IMR-90 (cell line): ENCODE measurements around the gene FAAP100. TPM values are rescaled to one million over a fixed set of nuclear protein-coding genes. Genes with fewer than 3 reads are reported as not detected.

Source experiments
- ATAC-seq: fragments of 200-7000 bp; cut with Tn5 transposase; 2 replicates; pipeline ENCODE4 v1.9.1; 2020; ENCODE audit warnings: low read depth, mild to moderate bottlenecking, moderate library complexity
- BruUV-seq: library from RNA; stranded (reverse); fragments of 400-500 nt; replicated peaks from 2 replicates; lab custom pipeline; 2021; lab: Mats Ljungman, UMichigan
- CTCF ChIA-PET: fragments of 300-600 bp; formaldehyde crosslinking; extraction: SDS; loops from one replicate; lab custom pipeline; 2021; ENCODE audit warnings: antibody characterized with exemption; lab: Yijun Ruan, JAX
- POLR2A ChIA-PET: fragments of 300-600 bp; sonication (Branson Sonifier 250); formaldehyde crosslinking; loops from one replicate; lab custom pipeline; 2022; ENCODE audit warnings: antibody characterized with exemption; ENCODE audit not compliant: unreplicated experiment; lab: Charles Lee
- DNase-seq: peaks from one replicate; pipeline ENCODE4 v3.0.0; 2013
- H2AFZ ChIP-seq: replicated peaks from 2 replicates; pipeline ENCODE3; 2013; ENCODE audit warnings: low read length, mild to moderate bottlenecking; ENCODE audit not compliant: poor library complexity
- H2AK5ac ChIP-seq: 2 replicates; pipeline ENCODE4 v1.6.1; 2013; ENCODE audit warnings: low read depth, low read length, inconsistent platforms
- H2AK9ac ChIP-seq: replicated peaks from 2 replicates; pipeline ENCODE3; 2013; ENCODE audit warnings: mild to moderate bottlenecking, low read depth, low read length, moderate library complexity; ENCODE audit not compliant: poor library complexity
- H2BK120ac ChIP-seq: 2 replicates; pipeline ENCODE4 v1.6.1; 2013; ENCODE audit warnings: low read depth, low read length, inconsistent platforms
- H2BK15ac ChIP-seq: 3 replicates; pipeline ENCODE4 v1.6.1; 2013; ENCODE audit warnings: low read depth, low read length, inconsistent platforms
- H2BK20ac ChIP-seq: 2 replicates; pipeline ENCODE4 v1.6.1; 2013; ENCODE audit warnings: low read depth, mild to moderate bottlenecking, inconsistent platforms, low read length, moderate library complexity
- H2BK5ac ChIP-seq: 2 replicates; pipeline ENCODE4 v1.6.1; 2013; ENCODE audit warnings: mild to moderate bottlenecking, low read depth, low read length, inconsistent platforms; ENCODE audit not compliant: poor library complexity, severe bottlenecking
- H3K14ac ChIP-seq: replicated peaks from 2 replicates; pipeline ENCODE4 v1.6.1; 2013; ENCODE audit warnings: low read depth, low read length, inconsistent platforms
- H3K18ac ChIP-seq: 2 replicates; pipeline ENCODE4 v1.6.1; 2013; ENCODE audit warnings: low read depth, low read length, control low read depth
- H3K23ac ChIP-seq: 2 replicates; pipeline ENCODE4 v1.6.1; 2013; ENCODE audit warnings: low read depth, low read length, inconsistent platforms
- H3K27ac ChIP-seq: 2 replicates; pipeline ENCODE4 v1.5.1; 2013; ENCODE audit warnings: mild to moderate bottlenecking, control low read depth, low read length; ENCODE audit not compliant: insufficient read depth
- H3K27me3 ChIP-seq: 2 replicates; pipeline ENCODE4 v1.6.1; 2013; ENCODE audit warnings: low read length; ENCODE audit not compliant: control insufficient read depth, insufficient read depth
- H3K36me3 ChIP-seq: 2 replicates; pipeline ENCODE4 v1.6.1; 2013; ENCODE audit warnings: low read length, mixed read lengths; ENCODE audit not compliant: control insufficient read depth, insufficient read depth
- H3K4ac ChIP-seq: 2 replicates; pipeline ENCODE4 v1.6.1; 2013; ENCODE audit warnings: low read depth, low read length, inconsistent platforms
- H3K4me1 ChIP-seq: 2 replicates; pipeline ENCODE4 v1.6.1; 2013; ENCODE audit warnings: low read length, mixed read lengths; ENCODE audit not compliant: control insufficient read depth, insufficient read depth
- H3K4me2 ChIP-seq: 2 replicates; pipeline ENCODE4 v1.6.1; 2013; ENCODE audit warnings: low read depth, mild to moderate bottlenecking, control low read depth, low read length, moderate library complexity
- H3K4me3 ChIP-seq: 2 replicates; pipeline ENCODE4 v1.5.1; 2013; ENCODE audit warnings: low read depth, mild to moderate bottlenecking, control low read depth, low read length, moderate library complexity; ENCODE audit not compliant: insufficient read depth
- H3K56ac ChIP-seq: 2 replicates; pipeline ENCODE4 v1.6.1; 2013; ENCODE audit warnings: low read length, inconsistent platforms; ENCODE audit not compliant: insufficient read depth; ENCODE audit errors: extremely low read depth
- H3K79me1 ChIP-seq, 2 experiments: 2 replicates each; pipeline ENCODE4 v1.6.1; 2013; ENCODE audit warnings: low read length in 2 of 2, inconsistent platforms in 1 of 2, low read depth in 1 of 2
- H3K9ac ChIP-seq: 2 replicates; pipeline ENCODE4 v1.6.1; 2013; ENCODE audit warnings: low read depth, low read length, control low read depth
- H3K9me1 ChIP-seq: 2 replicates; pipeline ENCODE4 v1.6.1; 2013; ENCODE audit warnings: low read length, inconsistent platforms; ENCODE audit not compliant: insufficient read depth
- H3K9me3 ChIP-seq: 2 replicates; pipeline ENCODE4 v1.6.1; 2013; ENCODE audit warnings: low read length; ENCODE audit not compliant: control insufficient read depth, insufficient read depth
- H4K20me1 ChIP-seq: 2 replicates; pipeline ENCODE4 v1.6.1; 2013; ENCODE audit warnings: low read length, inconsistent platforms; ENCODE audit not compliant: insufficient read depth
- H4K5ac ChIP-seq: 2 replicates; pipeline ENCODE4 v1.6.1; 2013; ENCODE audit warnings: mild to moderate bottlenecking, low read depth, low read length, control low read depth
- H4K8ac ChIP-seq, 2 experiments: 2 replicates each; pipeline ENCODE4 v1.6.1; 2013; ENCODE audit warnings: low read depth in 2 of 2, low read length in 2 of 2, control low read depth in 1 of 2, inconsistent platforms in 1 of 2
- H4K91ac ChIP-seq: 2 replicates; pipeline ENCODE4 v1.6.1; 2013; ENCODE audit warnings: low read depth, low read length, inconsistent platforms; ENCODE audit not compliant: insufficient read depth
- FOS ChIP-seq: fragments of 150-350 bp; IDR thresholded peaks from 2 replicates; pipeline ENCODE4 v1.6.1; 2016; ENCODE audit warnings: low read depth, low read length
- POLR2A ChIP-seq: IDR thresholded peaks from 2 replicates; pipeline ENCODE4 v1.6.1; 2012; ENCODE audit warnings: mild to moderate bottlenecking, low read depth, low read length
- WGBS, 2 experiments: methylation state at CpG; one replicate each; pipeline versions ENCODE4 v1.1.5 to v1.1.7; 2013; ENCODE audit warnings: missing lambda C conversion rate in 2 of 2; ENCODE audit not compliant: insufficient read length in 1 of 2; ENCODE audit errors: extremely low coverage in 2 of 2; 5-methylcytosine and 5-hydroxymethylcytosine counted together
- dilution Hi-C: fragments of 300-500 bp; cut with HindIII; formaldehyde crosslinking; loops from one replicate; pipeline ENCODE4 v1.14.3; 2018; ENCODE audit warnings: low sequenced_read_pairs; ENCODE audit not compliant: unreplicated experiment
- in situ Hi-C: fragments of 300-500 bp; cut with MboI; formaldehyde crosslinking; loops from 3 replicates; pipeline ENCODE4 v1.14.3; 2019; ENCODE audit warnings: low sequenced_read_pairs, inconsistent platforms, mixed read lengths
- intact Hi-C: fragments of 100-400 bp; cut with micrococcal nuclease; formaldehyde crosslinking; loops from 2 replicates; pipeline ENCODE4 v1.10.0; 2022
- polyA plus RNA-seq, 3 experiments: library from polyadenylated mRNA; depleted of rRNA; stranded (reverse); fragments of >200 nt; gene quantifications; 2 replicates each; pipeline ENCODE4 v1.2.3, GENCODE V29; 2012; ENCODE audit warnings: low replicate concordance in 1 of 3
- total RNA-seq: library from RNA; depleted of rRNA; stranded (reverse); fragments of >200 nt; gene quantifications from 2 replicates; pipeline ENCODE4 v1.2.3, GENCODE V29; 2012

The FAAP100 gene
- total and polyA plus RNA-seq, 2 of the 4 experiments (the other 2 are of a cell fraction), result 7.9 to 24.8 TPM

GRCh38 chr17:81534157-81535006 lies 17.8 kb downstream of the FAAP100 start:
- DNase-seq, result no peak
- no peak for TF ChIP-seq FOS
- 0 out of 2 replicates have a peak, but pooled peaks have one; percentile 21 for TF ChIP-seq POLR2A
- Histone ChIP-seq H3K14ac (no peak overlapping the region), H4K5ac (no peak overlapping the region), H3K56ac (no peak overlapping the region), H3K79me1 (no peaks in the 10 kb centered on the region), H4K8ac (no peak overlapping the region), H4K20me1 (peaks cover 7% of the 10 kb centered on the region; the same call in 1 of the 2 replicates), H2BK20ac (no peak overlapping the region), H2BK15ac (no peak overlapping the region), H3K23ac (no peak overlapping the region), H3K27ac (no peak overlapping the region), H4K91ac (no peak overlapping the region), H2AK5ac (no peak overlapping the region), H3K4ac (no peak overlapping the region), H3K4me1 (no peaks in the 10 kb centered on the region), H3K9me3 (no peaks in the 10 kb centered on the region), H2AFZ (no peak overlapping the region), H3K27me3 (peaks cover 10% of the 10 kb centered on the region), H3K9ac (no peak overlapping the region), H3K9me1 (no peaks in the 10 kb centered on the region), H2BK120ac (no peak overlapping the region), H3K36me3 (peaks cover 5% of the 10 kb centered on the region; the same call in 1 of the 2 replicates), H3K4me3 (no peak overlapping the region), H2BK5ac (no peak overlapping the region), H2AK9ac (no peak overlapping the region), H3K4me2 (no peak overlapping the region), H3K18ac (no peak overlapping the region)
- no CpG with 5 or more reads among the region's 6 CpGs for WGBS, 2 experiments
- dilution Hi-C loops (no loop called here), intact Hi-C loops (no loop called here), in situ Hi-C loops (no loop called here)
- ChIA-PET CTCF (no interaction called here), POLR2A (no interaction called here)
- ATAC-seq, result peak; percentile 36
- BruUV-seq, result no TSS peak
